HCT116 (cell line): ENCODE data around the gene GALNT14. TPM values are rescaled to one million over a fixed set of nuclear protein-coding genes. Genes with fewer than 3 reads are reported as not detected.

Source experiments
- ATAC-seq: fragments of 200-7000 bp; cut with Tn5 transposase; 2 replicates; pipeline ENCODE4 v1.9.1; 2020; ENCODE audit warnings: mild to moderate bottlenecking, moderate library complexity
- BruUV-seq: library from RNA; stranded (reverse); fragments of 400-500 nt; replicated peaks from 2 replicates; lab custom pipeline; 2021; lab: Mats Ljungman, UMichigan
- CTCF ChIA-PET: fragments of 300-600 bp; sonication (Branson Sonifier 250); formaldehyde crosslinking; loops from one replicate; lab custom pipeline; 2021; ENCODE audit warnings: antibody characterized with exemption; lab: Charles Lee
- POLR2A ChIA-PET: fragments of 300-600, 350-600 bp; sonication (Branson Sonifier 250); formaldehyde crosslinking; loops from one replicate; lab custom pipeline; 2021; ENCODE audit warnings: antibody characterized with exemption; lab: Charles Lee
- RAD21 ChIA-PET, 2 experiments: fragments of 300-600 bp; sonication (Branson Sonifier 250); formaldehyde crosslinking; loops; one replicate each; lab custom pipeline; 2023; ENCODE audit warnings: low total read pairs in 2 of 2; ENCODE audit not compliant: uncharacterized antibody in 2 of 2, unreplicated experiment in 2 of 2, low non-redundant PET in 1 of 2; lab: Charles Lee
- DNase-seq: peaks from one replicate; pipeline ENCODE4 v3.0.0-alpha.2; 2010; ENCODE audit warnings: low read depth, low spot score
- H2AFZ ChIP-seq: fragments of 200-600 bp; shearing (Covaris generic), sonication (generic); 2 replicates; pipeline ENCODE4 v1.6.1; 2017; ENCODE audit warnings: low read depth, mixed run types, mixed read lengths, antibody characterized with exemption, low read length; ENCODE audit not compliant: poor library complexity, severe bottlenecking
- H3K27ac ChIP-seq: 2 replicates; pipeline ENCODE4 v1.5.1; 2012; ENCODE audit warnings: low read depth, low read length
- H3K27me3 ChIP-seq: fragments of 200-600 bp; sonication (generic); 2 replicates; pipeline ENCODE4 v1.6.1; 2016; ENCODE audit warnings: mixed run types, low read length, mixed read lengths; ENCODE audit not compliant: insufficient read depth
- H3K36me3 ChIP-seq, 2 experiments: fragments of 200-500 bp in 1 of 2; fragments of 200-600 bp in 1 of 2; sonication (Bioruptor generic) in 1 of 2; sonication (generic) in 1 of 2; 2 replicates each; pipeline versions ENCODE4 v1.5.1 to v1.6.1; 2014 to 2016; ENCODE audit warnings: low read length in 2 of 2, inconsistent platforms in 1 of 2, mixed read lengths in 1 of 2, mixed run types in 1 of 2; ENCODE audit not compliant: insufficient read depth in 2 of 2, control insufficient read depth in 1 of 2
- H3K4me1 ChIP-seq, 2 experiments: fragments of 200-600 bp in 1 of 2; sonication (generic) in 1 of 2; 2 replicates each; pipeline versions ENCODE4 v1.5.1 to v1.6.1; 2012 to 2017; ENCODE audit warnings: low read length in 2 of 2, inconsistent platforms in 1 of 2, mild to moderate bottlenecking in 1 of 2, mixed read lengths in 1 of 2, mixed run types in 1 of 2, moderate library complexity in 1 of 2; ENCODE audit not compliant: insufficient read depth in 2 of 2, control insufficient read depth in 1 of 2
- H3K4me2 ChIP-seq: fragments of 200-600 bp; sonication (generic); 2 replicates; pipeline ENCODE4 v1.6.1; 2017; ENCODE audit warnings: mixed run types, low read length, mixed read lengths
- H3K4me3 ChIP-seq, 2 experiments: fragments of 200-600 bp in 1 of 2; sonication (generic) in 1 of 2; replicated peaks in 1 of 2; 2 replicates each; pipeline ENCODE4 v1.5.1; 2011 to 2016; ENCODE audit warnings: low read length in 2 of 2, control low read depth in 1 of 2, low read depth in 1 of 2, mild to moderate bottlenecking in 1 of 2, mixed read lengths in 1 of 2, mixed run types in 1 of 2
- H3K79me2 ChIP-seq: fragments of 200-600 bp; sonication (generic); 2 replicates; pipeline ENCODE4 v1.6.1; 2017; ENCODE audit warnings: mild to moderate bottlenecking, mixed run types, low read length, moderate library complexity, mixed read lengths; ENCODE audit not compliant: insufficient read depth
- H3K9ac ChIP-seq: fragments of 200-600 bp; sonication (generic); 2 replicates; pipeline ENCODE4 v1.6.1; 2016; ENCODE audit warnings: low read length, mixed read lengths
- H3K9me2 ChIP-seq: fragments of 200-600 bp; sonication (generic), shearing (Covaris generic); 2 replicates; pipeline ENCODE4 v1.6.1; 2017; ENCODE audit warnings: mixed run types, mild to moderate bottlenecking, moderate library complexity; ENCODE audit not compliant: insufficient read depth
- H3K9me3 ChIP-seq, 2 experiments: fragments of 200-500 bp in 1 of 2; fragments of 200-600 bp in 1 of 2; sonication (Bioruptor generic) in 1 of 2; sonication (generic) in 1 of 2; 2 replicates each; pipeline ENCODE4 v1.6.1; 2014 to 2017; ENCODE audit warnings: low read length in 2 of 2, mixed read lengths in 2 of 2, inconsistent platforms in 1 of 2, low read depth in 1 of 2, mild to moderate bottlenecking in 1 of 2, mixed run types in 1 of 2, moderate library complexity in 1 of 2; ENCODE audit not compliant: control insufficient read depth in 1 of 2, insufficient read depth in 1 of 2
- H4K20me1 ChIP-seq: fragments of 200-600 bp; sonication (generic), shearing (Covaris generic); 2 replicates; pipeline ENCODE4 v1.6.1; 2017; ENCODE audit warnings: mixed run types, mild to moderate bottlenecking, moderate library complexity; ENCODE audit not compliant: insufficient read depth
- CTCF ChIP-seq, 3 experiments: fragments of 200-600 bp in 1 of 3; sonication (generic) in 1 of 3; IDR thresholded peaks in 2 of 3; conservative IDR thresholded peaks in 1 of 3; 2 replicates each; pipeline ENCODE4 v1.5.1; 2012 to 2017; ENCODE audit warnings: low read depth in 2 of 3, low read length in 2 of 3, antibody characterized with exemption in 1 of 3, borderline replicate concordance in 1 of 3, control low read depth in 1 of 3, mild to moderate bottlenecking in 1 of 3, mixed read lengths in 1 of 3, mixed run types in 1 of 3, moderate library complexity in 1 of 3; ENCODE audit not compliant: insufficient read depth in 1 of 3
- EGR1 ChIP-seq: IDR thresholded peaks from 2 replicates; pipeline ENCODE4 v1.6.1; 2012; ENCODE audit warnings: low read depth
- EZH2 ChIP-seq: fragments of 200-600 bp; sonication (generic); IDR thresholded peaks from 2 replicates; pipeline ENCODE4 v1.6.1; 2017; ENCODE audit warnings: antibody characterized with exemption, mixed run types
- POLR2A ChIP-seq: IDR thresholded peaks from 2 replicates; pipeline ENCODE4 v1.7.0; 2011; ENCODE audit warnings: borderline replicate concordance; ENCODE audit not compliant: insufficient read depth, insufficient read length; ENCODE audit errors: extremely low read depth
- POLR2AphosphoS5 ChIP-seq: IDR thresholded peaks from 2 replicates; pipeline ENCODE4 v1.6.1; 2011; ENCODE audit warnings: mild to moderate bottlenecking, low read depth, low read length, moderate library complexity
- RAD21 ChIP-seq: IDR thresholded peaks from 2 replicates; pipeline ENCODE4 v1.6.1; 2012; ENCODE audit warnings: low read depth, mild to moderate bottlenecking
- SIN3A ChIP-seq: IDR thresholded peaks from 2 replicates; pipeline ENCODE4 v1.6.1; 2012; ENCODE audit warnings: low read depth
- SRF ChIP-seq: IDR thresholded peaks from 2 replicates; pipeline ENCODE4 v1.6.1; 2012; ENCODE audit warnings: low read depth
- YY1 ChIP-seq: IDR thresholded peaks from 2 replicates; pipeline ENCODE4 v1.6.1; 2011; ENCODE audit warnings: low read length, low read depth, moderate library complexity, mild to moderate bottlenecking; ENCODE audit not compliant: insufficient replicate concordance; ENCODE audit errors: extremely low read depth
- ZBTB33 ChIP-seq: IDR thresholded peaks from 2 replicates; pipeline ENCODE4 v1.6.1; 2011; ENCODE audit warnings: mild to moderate bottlenecking, low read length, moderate library complexity; ENCODE audit not compliant: insufficient replicate concordance; ENCODE audit errors: extremely low read depth
- ZFX ChIP-seq: fragments of 450-650 bp; IDR thresholded peaks from 2 replicates; pipeline ENCODE4 v1.6.1; 2017
- intact Hi-C: fragments of 100-400 bp; cut with micrococcal nuclease; formaldehyde crosslinking; loops from 2 replicates; pipeline ENCODE4 v1.10.0; 2022
- total RNA-seq: library from RNA; stranded (reverse); gene quantifications from one replicate; pipeline ENCODE4 v1.2.1, GENCODE V29; 2021; ENCODE audit not compliant: unreplicated experiment

GALNT14 gene
- total RNA-seq, 1 experiment from 2014 or later: 11.2 TPM

- no peaks in the 10 kb centered on the region for H4K20me1 ChIP-seq
- no peak overlapping the region for H3K27ac ChIP-seq
- CTCF ChIA-PET: no interaction called here
- no peak overlapping the region for H3K4me3 ChIP-seq
- TF ChIP-seq ZFX (no peak), EGR1 (no peak), SRF (no peak), POLR2A (no peak), RAD21 (no peak), YY1 (no peak), SIN3A (no peak), EZH2 (no peak), POLR2AphosphoS5 (no peak), ZBTB33 (no peak), CTCF (IDR thresholded peaks at IDR 0.05 in 2 of 3, conservative IDR thresholded peaks at IDR 0.05 in 1 of 3; ENCODE audit: borderline replicate concordance in 1 of 3, insufficient read depth in 1 of 3, low read depth in 2 of 3, low read length in 2 of 3) (no peak)
- ATAC-seq: no peak
- H3K9ac ChIP-seq: no peak overlapping the region
- H3K36me3 ChIP-seq: no peaks in the 10 kb centered on the region
- H2AFZ ChIP-seq: no peak overlapping the region
- H3K9me2 ChIP-seq: no peaks in the 10 kb centered on the region
- no peak overlapping the region for H3K4me2 ChIP-seq
- POLR2A ChIA-PET: no interaction called here
- no peaks in the 10 kb centered on the region for H3K79me2 ChIP-seq
- no TSS peak for BruUV-seq
- H3K4me1 ChIP-seq: no peaks in the 10 kb centered on the region
- H3K9me3 ChIP-seq: no peaks in the 10 kb centered on the region
- intact Hi-C loops: no loop called here
- no peaks in the 10 kb centered on the region for H3K27me3 ChIP-seq
- RAD21 ChIA-PET: no interaction called here
- DNase-seq: no peak
Measured at GRCh38 chr2:30981096-30981495, 157.1 kb downstream of the GALNT14 start.
